ENCODE data around the gene ANXA3. TPM values are rescaled to one million over a fixed set of nuclear protein-coding genes. Genes with fewer than 3 reads are reported as not detected.

ANXA3 gene
- total and polyA plus RNA-seq, 2 experiments from 2014 or later = 194 to 198 TPM

GRCh38 chr4:78624048-78624447 is 72.5 kb downstream of the ANXA3 start:
- no peak overlapping the region for H2AFZ ChIP-seq
- H3K27ac ChIP-seq = peak overlapping the region; percentile 51
- no peak overlapping the region for H3K4me3 ChIP-seq
- no peaks in the 10 kb centered on the region for H3K79me2 ChIP-seq
- peaks cover 35% of the 10 kb centered on the region for H3K4me1 ChIP-seq (ENCODE audit: insufficient read depth)
- H4K20me1 ChIP-seq (ENCODE audit: insufficient read depth, poor library complexity, severe bottlenecking) = no peaks in the 10 kb centered on the region
- H3K36me3 ChIP-seq (replicated peaks; ENCODE audit: insufficient read depth, low read depth) = no peaks in the 10 kb centered on the region
- no peaks in the 10 kb centered on the region for H3K27me3 ChIP-seq
- TF ChIP-seq EZH2phosphoT487 (IDR thresholded peaks at IDR 0.05; ENCODE audit: low read depth, severe bottlenecking, unreplicated experiment) (no peak), CTCF (IDR thresholded peaks at IDR 0.05; ENCODE audit: poor library complexity) (no peak), EZH2 (IDR thresholded peaks at IDR 0.05; ENCODE audit: borderline replicate concordance) (no peak)
- no peak for DNase-seq (ENCODE audit: low spot score)
- no peaks in the 10 kb centered on the region for H3K9me3 ChIP-seq (ENCODE audit: low read depth)
- H3K9me2 ChIP-seq (replicated peaks; ENCODE audit: insufficient read depth) = no peaks in the 10 kb centered on the region
- no peak overlapping the region for H3K4me2 ChIP-seq
- 85% methylated on average over 7 of the region's 7 CpGs for WGBS (ENCODE audit: low lambda C conversion rate, missing lambda C conversion rate)

GRCh38 chr4:78625073-78625472 is 73.5 kb downstream of the ANXA3 start:
- Histone ChIP-seq H3K27ac (peak overlapping the region; percentile 51), H3K4me1 (ENCODE audit: insufficient read depth) (peaks cover 36% of the 10 kb centered on the region), H3K79me2 (no peaks in the 10 kb centered on the region), H3K36me3 (replicated peaks; ENCODE audit: insufficient read depth, low read depth) (no peaks in the 10 kb centered on the region), H3K9me3 (ENCODE audit: low read depth) (no peaks in the 10 kb centered on the region), H3K4me3 (no peak overlapping the region), H2AFZ (no peak overlapping the region), H3K4me2 (no peak overlapping the region), H4K20me1 (ENCODE audit: insufficient read depth, poor library complexity, severe bottlenecking) (no peaks in the 10 kb centered on the region), H3K9me2 (replicated peaks; ENCODE audit: insufficient read depth) (no peaks in the 10 kb centered on the region), H3K27me3 (no peaks in the 10 kb centered on the region)
- TF ChIP-seq CTCF (IDR thresholded peaks at IDR 0.05; ENCODE audit: poor library complexity) (no peak), EZH2phosphoT487 (IDR thresholded peaks at IDR 0.05; ENCODE audit: low read depth, severe bottlenecking, unreplicated experiment) (no peak), EZH2 (IDR thresholded peaks at IDR 0.05; ENCODE audit: borderline replicate concordance) (no peak)
- no peak for DNase-seq (ENCODE audit: low spot score)
- 88% methylated on average over 2 of the region's 2 CpGs for WGBS (ENCODE audit: low lambda C conversion rate, missing lambda C conversion rate)

GRCh38 chr4:78627046-78627965 is 75.7 kb downstream of the ANXA3 start:
- no peaks in the 10 kb centered on the region for H3K79me2 ChIP-seq
- no peaks in the 10 kb centered on the region for H3K9me3 ChIP-seq (ENCODE audit: low read depth)
- H3K4me3 ChIP-seq = no peak overlapping the region
- DNase-seq (ENCODE audit: low spot score) = peak; percentile 64
- peaks cover 50% of the 10 kb centered on the region for H3K4me1 ChIP-seq (ENCODE audit: insufficient read depth)
- H3K27ac ChIP-seq = peak overlapping the region; percentile 97
- H3K36me3 ChIP-seq (replicated peaks; ENCODE audit: insufficient read depth, low read depth) = no peaks in the 10 kb centered on the region
- no peak for TF ChIP-seq EZH2phosphoT487 (IDR thresholded peaks at IDR 0.05; ENCODE audit: low read depth, severe bottlenecking, unreplicated experiment)
- TF ChIP-seq CTCF (IDR thresholded peaks at IDR 0.05; ENCODE audit: poor library complexity) = no peak
- no peak for TF ChIP-seq EZH2 (IDR thresholded peaks at IDR 0.05; ENCODE audit: borderline replicate concordance)
- 70% methylated on average over 3 of the region's 3 CpGs for WGBS (ENCODE audit: low lambda C conversion rate, missing lambda C conversion rate)
- no peak overlapping the region for H2AFZ ChIP-seq
- H3K4me2 ChIP-seq = peak overlapping the region; percentile 57
- no peaks in the 10 kb centered on the region for H3K27me3 ChIP-seq
- H4K20me1 ChIP-seq (ENCODE audit: insufficient read depth, poor library complexity, severe bottlenecking) = no peaks in the 10 kb centered on the region
- H3K9me2 ChIP-seq (replicated peaks; ENCODE audit: insufficient read depth) = no peaks in the 10 kb centered on the region

All from hepatocyte (in vitro differentiated cells).